Measurements from ENCODE around the gene TGM3.

TGM3 gene

DNA sequence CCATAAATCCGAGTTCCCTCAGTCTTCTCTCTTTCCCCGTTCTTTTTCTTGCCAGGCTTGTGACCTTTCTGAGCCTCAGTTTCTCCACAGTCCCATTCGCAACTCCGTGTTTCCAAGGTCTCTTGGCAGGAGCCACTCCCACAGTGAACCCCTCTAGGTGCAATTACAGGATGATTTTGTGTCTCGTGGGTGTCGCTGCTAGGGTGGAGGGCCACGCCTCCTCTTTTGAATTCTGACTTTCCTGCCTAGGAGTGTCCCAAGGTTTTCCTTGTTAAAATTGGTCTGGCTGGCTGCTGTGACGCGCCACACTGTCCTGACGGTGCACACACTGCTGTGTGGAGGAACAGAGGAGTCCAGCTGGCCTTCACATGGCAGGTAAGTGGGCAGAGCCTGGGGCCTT is 84.8 kb downstream of the TGM3 start, which contains the start of gene TGM6:
TSS of gene TGM6 (plus strand) at position 301 of the 400 bp plus-strand sequence. CDS start at position 369, 68 bp downstream.
- DNase-seq, result no peak

DNA sequence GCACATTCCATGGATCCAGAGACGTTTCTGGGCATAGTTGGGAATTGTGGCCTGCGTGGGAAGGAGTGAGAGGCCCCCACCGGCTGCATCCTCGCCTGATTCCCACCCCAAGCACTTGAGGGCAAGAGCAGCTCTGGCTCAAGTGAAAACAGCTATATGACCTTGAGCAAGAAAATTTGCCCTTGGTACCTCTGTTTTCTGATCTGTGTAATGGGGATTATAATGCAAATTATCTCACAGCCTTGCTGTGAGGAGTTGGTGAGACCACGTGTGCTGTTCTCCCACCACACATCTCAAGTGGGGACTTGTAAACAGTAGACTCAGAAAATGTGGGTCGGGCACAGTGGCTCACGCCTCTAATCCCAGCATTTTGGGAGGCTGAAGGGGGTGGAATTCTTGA is 85.5 kb downstream of the TGM3 start:
- DNase-seq, result no peak

DNA sequence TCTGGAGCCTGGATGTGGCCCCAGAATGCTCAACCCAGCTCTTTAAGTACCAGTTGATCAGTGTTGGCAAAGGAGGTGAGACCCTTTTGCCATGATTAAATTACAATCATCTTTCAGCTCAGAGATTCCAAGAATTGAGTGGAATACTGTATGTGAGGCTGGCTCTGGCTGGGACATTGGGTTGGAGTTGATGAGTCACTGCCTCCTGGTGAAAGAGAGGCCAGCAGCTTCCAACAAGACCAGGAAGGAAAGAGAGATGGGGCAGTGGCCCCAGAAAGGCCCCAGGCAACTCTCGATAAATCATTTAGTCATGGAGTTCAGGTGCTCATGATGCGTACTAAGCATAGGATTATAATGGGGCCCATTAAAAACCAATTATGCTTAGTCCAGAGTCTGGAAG is 87.0 kb downstream of the TGM3 start:
- DNase-seq, result no peak

GRCh38 chr20:2385026-2385425 is 89.2 kb downstream of the TGM3 start:
- no peak for DNase-seq

DNA sequence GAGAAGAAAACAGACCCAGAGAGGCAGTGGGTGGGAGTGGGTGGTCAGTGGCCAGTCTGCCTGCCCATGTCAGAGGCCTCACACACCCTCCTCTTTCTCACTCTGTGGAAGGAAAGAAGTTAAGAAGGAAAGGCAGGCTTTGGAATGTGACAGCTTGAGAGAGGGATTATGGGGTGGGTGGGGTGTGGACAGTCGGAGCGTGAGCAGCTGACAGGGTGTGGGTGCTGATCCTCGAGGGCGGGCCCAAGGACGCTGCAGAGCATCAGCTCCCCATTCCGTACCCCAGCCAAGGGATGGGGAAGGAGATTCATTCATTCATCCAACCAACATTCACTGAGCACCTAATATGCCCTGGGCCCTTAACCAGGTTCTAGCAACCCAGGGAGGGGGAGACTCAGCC is 89.7 kb downstream of the TGM3 start:
- DNase-seq, result no peak

GRCh38 chr20:2386516-2387179 is 90.8 kb downstream of the TGM3 start:
- no peak for DNase-seq

DNA sequence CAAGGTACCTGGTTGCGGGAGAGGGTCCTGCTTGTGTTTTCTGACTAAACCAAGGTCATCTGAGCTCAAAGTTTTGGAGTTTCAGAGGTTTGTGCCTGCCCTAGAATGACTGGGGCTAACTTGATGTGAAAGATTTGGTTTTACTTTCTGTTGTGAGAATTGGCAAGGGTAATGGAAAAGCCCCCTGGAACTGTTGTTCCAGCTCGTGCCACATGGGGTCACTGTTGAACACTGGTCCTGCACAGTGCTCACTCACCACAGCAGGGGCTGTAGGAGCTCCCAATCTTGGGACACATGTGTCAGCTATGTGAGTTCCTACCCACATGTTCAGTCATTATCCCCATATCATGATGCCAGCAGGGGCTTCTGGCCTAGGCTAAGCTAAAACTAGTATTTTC is 91.4 kb downstream of the TGM3 start:
- DNase-seq, result no peak

DNA sequence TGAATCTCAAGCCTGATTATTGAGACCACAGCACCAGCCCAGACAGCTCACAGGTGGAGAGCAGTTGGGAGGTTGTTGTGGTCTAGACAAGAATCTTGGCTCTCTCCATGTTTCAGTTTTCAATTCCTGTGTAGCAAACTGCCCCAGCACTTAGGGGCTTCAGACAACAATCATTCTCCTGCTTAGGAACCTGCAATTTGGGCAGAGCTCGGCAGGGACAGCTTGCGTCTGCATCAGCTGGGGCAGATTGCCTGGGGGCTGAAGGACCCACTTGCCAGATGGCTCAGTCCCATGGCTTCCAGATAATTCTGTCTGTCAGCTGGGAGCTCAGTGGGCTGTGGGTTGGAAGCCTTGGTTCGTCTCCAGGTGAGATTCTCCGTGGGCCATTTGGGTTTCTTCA is 91.8 kb downstream of the TGM3 start:
- no peak for DNase-seq

Data from right kidney (tissue), 1 donor.